SK-N-SH (cell line): Measurements from ENCODE around the gene ZNF655. TPM values are rescaled to one million over a fixed set of nuclear protein-coding genes. Genes with fewer than 3 reads are reported as not detected.

Experiments
- CTCF ChIA-PET: fragments of 300-600, 350-600 bp; formaldehyde crosslinking; extraction: SDS; loops from one replicate; lab custom pipeline; 2021; lab: Yijun Ruan, JAX
- POLR2A ChIA-PET: fragments of 350-600 bp; sonication (Branson Sonifier 250); formaldehyde crosslinking; extraction: SDS; loops from one replicate; lab custom pipeline; 2020; ENCODE audit warnings: antibody characterized with exemption, inconsistent platforms; lab: Yijun Ruan, JAX
- DNase-seq: peaks from one replicate; pipeline ENCODE4 v3.0.0; 2012
- H2AFZ ChIP-seq: fragments of 200-600 bp; sonication (generic); 2 replicates; pipeline ENCODE4 v1.8.1; 2016; ENCODE audit warnings: antibody characterized with exemption, mild to moderate bottlenecking, low read depth
- H3F3A ChIP-seq: fragments of 200-600 bp; sonication (generic); replicated peaks from 2 replicates; pipeline ENCODE3; 2016; ENCODE audit warnings: antibody characterized with exemption, mild to moderate bottlenecking; ENCODE audit not compliant: insufficient read depth
- H3K27ac ChIP-seq, 2 experiments: fragments of 200-500 bp in 1 of 2; fragments of 200-600 bp in 1 of 2; sonication (Bioruptor generic) in 1 of 2; sonication (generic), shearing (Covaris generic) in 1 of 2; 2 replicates each; pipeline versions ENCODE4 v1.5.1 to v1.6.1; 2014 to 2016; ENCODE audit warnings: low read depth in 2 of 2, inconsistent platforms in 1 of 2, low read length in 1 of 2, mild to moderate bottlenecking in 1 of 2, mixed read lengths in 1 of 2
- H3K27me3 ChIP-seq: fragments of 200-600 bp; sonication (generic), shearing (Covaris generic); 2 replicates; pipeline ENCODE4 v1.6.1; 2016; ENCODE audit warnings: mixed run types; ENCODE audit not compliant: insufficient read depth
- H3K36me3 ChIP-seq, 2 experiments: fragments of 200-500 bp in 1 of 2; fragments of 200-600 bp in 1 of 2; sonication (Bioruptor generic) in 1 of 2; sonication (generic) in 1 of 2; replicated peaks in 1 of 2; 2 replicates each; pipeline versions ENCODE3 to v1.5.1; 2014 to 2016; ENCODE audit warnings: low read length in 1 of 2, mild to moderate bottlenecking in 1 of 2; ENCODE audit not compliant: insufficient read depth in 2 of 2, control insufficient read depth in 1 of 2
- H3K4me1 ChIP-seq, 2 experiments: fragments of 200-500 bp in 1 of 2; fragments of 200-600 bp in 1 of 2; sonication (Bioruptor generic) in 1 of 2; sonication (generic), shearing (Covaris generic) in 1 of 2; 2 replicates each; pipeline versions ENCODE4 v1.5.1 to v1.6.1; 2014 to 2016; ENCODE audit warnings: low read depth in 1 of 2, low read length in 1 of 2, mixed run types in 1 of 2; ENCODE audit not compliant: insufficient read depth in 2 of 2, control insufficient read depth in 1 of 2
- H3K4me2 ChIP-seq: fragments of 200-600 bp; sonication (generic), shearing (Covaris generic); 2 replicates; pipeline ENCODE4 v1.6.1; 2017; ENCODE audit warnings: mixed run types
- H3K4me3 ChIP-seq, 2 experiments: fragments of 200-500 bp in 1 of 2; fragments of 200-600 bp in 1 of 2; sonication (Bioruptor generic) in 1 of 2; sonication (generic), shearing (Covaris generic) in 1 of 2; 2 replicates each; pipeline versions ENCODE4 v1.5.1 to v1.8.1; 2014 to 2016; ENCODE audit warnings: low read depth in 2 of 2, inconsistent platforms in 1 of 2, low read length in 1 of 2, mild to moderate bottlenecking in 1 of 2, mixed read lengths in 1 of 2, moderate library complexity in 1 of 2
- H3K79me2 ChIP-seq: fragments of 200-600 bp; sonication (generic); 2 replicates; pipeline ENCODE4 v1.8.1; 2017; ENCODE audit warnings: mild to moderate bottlenecking; ENCODE audit not compliant: insufficient read depth
- H3K9ac ChIP-seq: fragments of 200-600 bp; sonication (generic); 2 replicates; pipeline ENCODE4 v1.6.1; 2017; ENCODE audit warnings: mixed run types
- H3K9me2 ChIP-seq: fragments of 200-600 bp; sonication (generic); 2 replicates; pipeline ENCODE4 v1.6.1; 2017; ENCODE audit warnings: mixed run types
- H3K9me3 ChIP-seq: fragments of 200-600 bp; sonication (generic); 2 replicates; pipeline ENCODE4 v1.6.1; 2017; ENCODE audit warnings: mixed run types, mild to moderate bottlenecking, moderate library complexity
- H4K20me1 ChIP-seq: fragments of 200-600 bp; sonication (generic); 2 replicates; pipeline ENCODE4 v1.6.1; 2017; ENCODE audit warnings: mild to moderate bottlenecking, mixed run types; ENCODE audit not compliant: insufficient read depth
- EP300 ChIP-seq, 2 experiments: IDR thresholded peaks; 2 replicates each; pipeline versions ENCODE4 v1.4.0 to v1.6.1; 2012; ENCODE audit warnings: borderline replicate concordance in 1 of 2, low read depth in 1 of 2, low read length in 1 of 2
- FOXM1 ChIP-seq: IDR thresholded peaks from 2 replicates; pipeline ENCODE4 v1.4.0; 2012; ENCODE audit warnings: low read depth, mild to moderate bottlenecking
- GATA2 ChIP-seq: sonication (generic); formaldehyde crosslinking; IDR thresholded peaks from 2 replicates; pipeline ENCODE4 v1.5.0; 2020; ENCODE audit warnings: mild to moderate bottlenecking, missing genetic modification reagents
- MAX ChIP-seq: IDR thresholded peaks from 2 replicates; pipeline ENCODE4 v1.4.0; 2012; ENCODE audit warnings: low read depth
- MEF2A ChIP-seq: IDR thresholded peaks from 2 replicates; pipeline ENCODE4 v1.4.0; 2012; ENCODE audit warnings: low read depth, borderline replicate concordance
- REST ChIP-seq: IDR thresholded peaks from 2 replicates; pipeline ENCODE4 v1.6.1; 2012; ENCODE audit warnings: mild to moderate bottlenecking, low read depth, low read length, moderate library complexity
- RXRA ChIP-seq: IDR thresholded peaks from 2 replicates; pipeline ENCODE4 v1.4.0; 2012; ENCODE audit warnings: low read depth, mild to moderate bottlenecking, borderline replicate concordance
- SIN3A ChIP-seq: IDR thresholded peaks from 2 replicates; pipeline ENCODE4 v1.6.1; 2012; ENCODE audit warnings: low read depth, mild to moderate bottlenecking, low read length, moderate library complexity, borderline replicate concordance
- TAF1 ChIP-seq: IDR thresholded peaks from 2 replicates; pipeline ENCODE4 v1.6.1; 2012; ENCODE audit warnings: low read depth, mild to moderate bottlenecking, low read length, moderate library complexity, borderline replicate concordance
- USF1 ChIP-seq: IDR thresholded peaks from 2 replicates; pipeline ENCODE4 v1.4.0; 2012; ENCODE audit warnings: low read depth, borderline replicate concordance
- USF2 ChIP-seq: fragments of 150-350 bp; IDR thresholded peaks from 2 replicates; pipeline ENCODE4 v1.6.1; 2017; ENCODE audit warnings: antibody characterized with exemption, low read length, low read depth, borderline replicate concordance
- WGBS: methylation state at CpG from one replicate; pipeline ENCODE4 v1.1.6; 2017; ENCODE audit warnings: low lambda C conversion rate; 5-methylcytosine and 5-hydroxymethylcytosine counted together
- polyA plus RNA-seq, 3 experiments: library from polyadenylated mRNA; depleted of rRNA; stranded (reverse); fragments of >200 nt; gene quantifications; 2 replicates each; pipeline ENCODE4 v1.2.3, GENCODE V29; 2012

Gene ZNF655
- polyA plus RNA-seq, 1 of the 3 experiments (the other 2 are of a cell fraction) = 113 TPM

GRCh38 chr7:99576251-99576650 is 17.8 kb downstream of the ZNF655 start:
- no peak overlapping the region for H3K9ac ChIP-seq
- no peak overlapping the region for H2AFZ ChIP-seq
- CTCF ChIA-PET = interaction anchor here (1.2 to 1.8 kb wide), 3 partner anchors 15 to 251 kb away, joined by 3 to 7 read pairs (median 3); no protein-coding TSS in a partner anchor
- H3K4me1 ChIP-seq = peaks cover 4 to 11% of the 10 kb centered on the region in 2 experiments; a peak in 2 of 4 replicates
- peaks cover 46% of the 10 kb centered on the region for H3F3A ChIP-seq
- DNase-seq = no peak
- H3K79me2 ChIP-seq = peaks cover 4% of the 10 kb centered on the region; the same call in 1 of the 2 replicates
- no peaks in the 10 kb centered on the region for H3K27me3 ChIP-seq
- peaks cover 33 to 40% of the 10 kb centered on the region in 2 experiments for H3K36me3 ChIP-seq
- no peaks in the 10 kb centered on the region for H4K20me1 ChIP-seq
- POLR2A ChIA-PET = no interaction called here
- no peak overlapping the region for H3K4me3 ChIP-seq
- WGBS = 98% methylated on average over 3 of the region's 3 CpGs
- H3K27ac ChIP-seq = no peak overlapping the region
- H3K4me2 ChIP-seq = no peak overlapping the region
- TF ChIP-seq TAF1 (no peak), MAX (no peak), FOXM1 (no peak), USF2 (no peak), MEF2A (no peak), RXRA (no peak), SIN3A (no peak), REST (no peak), EP300 (IDR thresholded peaks at IDR 0.05; ENCODE audit: borderline replicate concordance in 1 of 2, low read depth in 1 of 2, low read length in 1 of 2) (no peak), GATA2 (CRISPR knock-in tag) (no peak), USF1 (no peak)
- no peaks in the 10 kb centered on the region for H3K9me2 ChIP-seq
- H3K9me3 ChIP-seq = no peaks in the 10 kb centered on the region
